H1 (cell line): ENCODE measurements around the gene HMMR. TPM values are rescaled to one million over a fixed set of nuclear protein-coding genes. Genes with fewer than 3 reads are reported as not detected.

ENCODE experiments used
- CTCF ChIA-PET: fragments of 300-600 bp; sonication (Branson Sonifier 250); formaldehyde crosslinking; loops from one replicate; lab custom pipeline; 2021; ENCODE audit not compliant: partially characterized antibody; lab: Charles Lee
- POLR2A ChIA-PET: fragments of 300-600 bp; sonication (Branson Sonifier 250); formaldehyde crosslinking; loops from one replicate; lab custom pipeline; 2021; ENCODE audit warnings: inconsistent platforms; ENCODE audit not compliant: partially characterized antibody; lab: Charles Lee
- DNase-seq, 2 experiments: peaks; one replicate each; pipeline versions ENCODE4 v3.0.0 to v3.0.0-alpha.2; 2010 to 2022; ENCODE audit warnings: low spot score in 2 of 2, low read depth in 1 of 2, mixed read lengths in 1 of 2
- FAIRE-seq: peaks from 2 replicates; lab custom pipeline; 2011; peaks lifted over from hg19 to GRCh38; lab: Jason Lieb, UNC
- H2AFZ ChIP-seq: 2 replicates; pipeline ENCODE4 v1.8.1; 2012; ENCODE audit warnings: low read length, inconsistent platforms
- H2AK5ac ChIP-seq: 2 replicates; pipeline ENCODE4 v1.6.1; 2013; ENCODE audit warnings: low read depth, low read length
- H2BK120ac ChIP-seq: replicated peaks from 2 replicates; pipeline ENCODE3; 2013; ENCODE audit warnings: low read depth, low read length, inconsistent platforms
- H2BK12ac ChIP-seq: 2 replicates; pipeline ENCODE4 v1.6.1; 2013; ENCODE audit warnings: low read depth, low read length
- H2BK15ac ChIP-seq: 2 replicates; pipeline ENCODE4 v1.6.1; 2013; ENCODE audit warnings: low read length
- H2BK20ac ChIP-seq: 2 replicates; pipeline ENCODE4 v1.6.1; 2013; ENCODE audit warnings: low read length
- H2BK5ac ChIP-seq: 2 replicates; pipeline ENCODE4 v1.6.1; 2013; ENCODE audit warnings: low read depth, low read length
- H3K14ac ChIP-seq: 2 replicates; pipeline ENCODE4 v1.6.1; 2013; ENCODE audit warnings: inconsistent platforms; ENCODE audit not compliant: insufficient read length
- H3K18ac ChIP-seq: 2 replicates; pipeline ENCODE4 v1.6.1; 2013; ENCODE audit warnings: low read length; ENCODE audit errors: extremely low read depth
- H3K23ac ChIP-seq: 2 replicates; pipeline ENCODE4 v1.6.1; 2013; ENCODE audit warnings: inconsistent platforms; ENCODE audit not compliant: insufficient read length
- H3K23me2 ChIP-seq: 2 replicates; pipeline ENCODE4 v1.6.1; 2013; ENCODE audit warnings: low read depth, low read length
- H3K27ac ChIP-seq: 2 replicates; pipeline ENCODE4 v1.6.1; 2011; ENCODE audit warnings: low read depth, low read length, inconsistent platforms
- H3K27me3 ChIP-seq, 4 experiments: replicated peaks in 1 of 4; 1 replicate in 1 of 4; 2 replicates in 3 of 4; pipeline versions ENCODE4 v1.6.1 to v1.8.1; 2011 to 2013; ENCODE audit warnings: low read length in 3 of 4, mild to moderate bottlenecking in 3 of 4, inconsistent platforms in 2 of 4, mixed read lengths in 2 of 4, moderate library complexity in 1 of 4; ENCODE audit not compliant: control insufficient read depth in 3 of 4, insufficient read depth in 3 of 4; ENCODE audit errors: extremely low read depth in 1 of 4
- H3K36me3 ChIP-seq, 4 experiments: 2 replicates each; pipeline versions ENCODE4 v1.6.1 to v1.8.1; 2011 to 2013; ENCODE audit warnings: mild to moderate bottlenecking in 4 of 4, low read length in 3 of 4, moderate library complexity in 2 of 4, control low read depth in 1 of 4, inconsistent platforms in 1 of 4; ENCODE audit not compliant: insufficient read depth in 4 of 4, control insufficient read depth in 2 of 4
- H3K4ac ChIP-seq: replicated peaks from 2 replicates; pipeline ENCODE3; 2013; ENCODE audit warnings: low read length, low read depth, mixed read lengths, inconsistent platforms; ENCODE audit not compliant: insufficient read length
- H3K4me1 ChIP-seq, 4 experiments: replicated peaks in 1 of 4; 1 replicate in 1 of 4; 2 replicates in 3 of 4; pipeline versions ENCODE4 v1.6.1 to v1.8.1; 2011 to 2013; ENCODE audit warnings: low read length in 3 of 4, inconsistent platforms in 2 of 4, mixed read lengths in 1 of 4; ENCODE audit not compliant: insufficient read depth in 4 of 4, control insufficient read depth in 3 of 4
- H3K4me2 ChIP-seq, 2 experiments: 2 replicates each; pipeline versions ENCODE4 v1.6.1 to v1.8.1; 2011 to 2013; ENCODE audit warnings: low read depth in 2 of 2, low read length in 2 of 2, control low read depth in 1 of 2, inconsistent platforms in 1 of 2, mild to moderate bottlenecking in 1 of 2; ENCODE audit not compliant: insufficient read depth in 1 of 2
- H3K4me3 ChIP-seq, 4 experiments: fragments of 200-600, 300-600 bp in 1 of 4; sonication (generic), shearing (Covaris generic), sonication (Bioruptor Twin) in 1 of 4; 2 replicates each; pipeline versions ENCODE4 v1.5.1 to v1.8.1; 2011 to 2016; ENCODE audit warnings: low read length in 4 of 4, low read depth in 3 of 4, control low read depth in 2 of 4, inconsistent platforms in 2 of 4, mild to moderate bottlenecking in 2 of 4, mixed read lengths in 1 of 4, moderate library complexity in 1 of 4; ENCODE audit not compliant: insufficient read depth in 2 of 4; ENCODE audit errors: extremely low read depth in 1 of 4
- H3K56ac ChIP-seq: replicated peaks from 2 replicates; pipeline ENCODE3; 2013; ENCODE audit warnings: low read depth, mild to moderate bottlenecking, mixed read lengths, low read length, inconsistent platforms; ENCODE audit not compliant: insufficient read length
- H3K79me1 ChIP-seq: 2 replicates; pipeline ENCODE4 v1.6.1; 2013; ENCODE audit warnings: low read depth, low read length, control low read depth
- H3K79me2 ChIP-seq, 2 experiments: 2 replicates each; pipeline versions ENCODE4 v1.6.1 to v1.8.1; 2012 to 2013; ENCODE audit warnings: low read length in 2 of 2, mild to moderate bottlenecking in 2 of 2, inconsistent platforms in 1 of 2; ENCODE audit not compliant: insufficient read depth in 2 of 2, control insufficient read depth in 1 of 2
- H3K9ac ChIP-seq, 4 experiments: replicated peaks in 1 of 4; 1 replicate in 1 of 4; 2 replicates in 3 of 4; pipeline versions ENCODE4 v1.6.1 to v1.8.1; 2011 to 2013; ENCODE audit warnings: low read depth in 3 of 4, low read length in 3 of 4, control low read depth in 2 of 4, mild to moderate bottlenecking in 2 of 4, moderate library complexity in 2 of 4, inconsistent platforms in 1 of 4; ENCODE audit errors: extremely low read depth in 1 of 4
- H3K9me3 ChIP-seq, 2 experiments: 2 replicates each; pipeline versions ENCODE4 v1.6.1 to v1.8.1; 2012 to 2013; ENCODE audit warnings: mild to moderate bottlenecking in 2 of 2, moderate library complexity in 2 of 2, control low read depth in 1 of 2, inconsistent platforms in 1 of 2, low read depth in 1 of 2, low read length in 1 of 2, mixed read lengths in 1 of 2; ENCODE audit not compliant: insufficient read depth in 2 of 2
- H4K20me1 ChIP-seq, 2 experiments: replicated peaks in 1 of 2; 2 replicates each; pipeline versions ENCODE3 to v1.8.1; 2011 to 2013; ENCODE audit warnings: inconsistent platforms in 2 of 2, low read length in 2 of 2, mild to moderate bottlenecking in 1 of 2; ENCODE audit not compliant: insufficient read depth in 2 of 2, control insufficient read depth in 1 of 2
- H4K5ac ChIP-seq: 2 replicates; pipeline ENCODE4 v1.6.1; 2013; ENCODE audit warnings: low read length, low read depth, mixed read lengths, inconsistent platforms; ENCODE audit not compliant: insufficient read length
- H4K8ac ChIP-seq: 2 replicates; pipeline ENCODE4 v1.8.0; 2013; ENCODE audit warnings: mild to moderate bottlenecking, moderate library complexity, low read length, inconsistent platforms; ENCODE audit not compliant: insufficient read depth; ENCODE audit errors: extremely low read depth
- H4K91ac ChIP-seq: replicated peaks from 2 replicates; pipeline ENCODE3; 2013; ENCODE audit warnings: low read length, mixed read lengths, inconsistent platforms; ENCODE audit not compliant: insufficient read length
- SRF ChIP-seq: IDR thresholded peaks from 2 replicates; pipeline ENCODE4 v1.6.1; 2011; ENCODE audit warnings: mild to moderate bottlenecking, low read depth, low read length, moderate library complexity
- TAF7 ChIP-seq: optimal IDR thresholded peaks from 2 replicates; pipeline ENCODE3; 2011; ENCODE audit warnings: low read depth, mild to moderate bottlenecking, inconsistent platforms, low read length, moderate library complexity, borderline replicate concordance
- WGBS, 2 experiments: shearing (Covaris generic) in 1 of 2; methylation state at CpG; one replicate each; pipeline versions ENCODE4 v1.1.6 to v1.1.7; 2013 to 2015; ENCODE audit warnings: low lambda C conversion rate in 2 of 2, mixed read lengths in 2 of 2, inconsistent platforms in 1 of 2, low coverage in 1 of 2, missing lambda C conversion rate in 1 of 2; ENCODE audit not compliant: insufficient replicate concordance in 2 of 2, insufficient coverage in 1 of 2, insufficient read length in 1 of 2; ENCODE audit errors: extremely low coverage in 1 of 2, missing lambda C conversion rate in 1 of 2; 5-methylcytosine and 5-hydroxymethylcytosine counted together
- polyA plus RNA-seq, 7 experiments: library from polyadenylated mRNA; depleted of rRNA in 3 of 7; stranded (reverse) in 5 of 7; unstranded in 2 of 7; fragments of >200 nt in 5 of 7; fragments of 200-250 nt in 2 of 7; gene quantifications; 1 replicate in 5 of 7; 2 replicates in 1 of 7; 4 replicates in 1 of 7; pipeline versions ENCODE4 v1.2.1 to v1.2.3, GENCODE V29; 2011 to 2013; ENCODE audit warnings: missing spikeins in 2 of 7, mixed read lengths in 2 of 7
- total RNA-seq: library from RNA; stranded (reverse); fragmentation: NEBNext Ultra II Directional; extraction: Animal tissue kit (Norgen Biotek cat#: 25700); gene quantifications from 2 replicates; pipeline ENCODE4 v1.2.1, GENCODE V29; 2021

Gene HMMR
- total and polyA plus RNA-seq, 2 of the 8 experiments (the other 6 are each of a cell fraction or from before 2014, with no cell fraction given): 17.5 to 77.3 TPM

GRCh38 chr5:163498886-163499285, 38.5 kb downstream of the HMMR start:
- H3K27ac ChIP-seq: no peak overlapping the region
- no peak overlapping the region for H4K5ac ChIP-seq
- H2BK20ac ChIP-seq: no peak overlapping the region
- ChIA-PET CTCF (interaction anchor here (0.7 to 2.4 kb wide), 5 partner anchors 9 to 28 kb away, joined by 3 to 10 read pairs (median 4); no protein-coding TSS in a partner anchor), POLR2A (interaction anchor here (0.6 to 1.8 kb wide), 3 partner anchors 10 to 38 kb away, joined by 3 to 6 read pairs (median 3); partner anchors contain the start of gene HMMR)
- H3K23me2 ChIP-seq: no peaks in the 10 kb centered on the region
- no peak overlapping the region for H4K8ac ChIP-seq
- no peak overlapping the region for H3K23ac ChIP-seq
- H4K91ac ChIP-seq: no peak overlapping the region
- peaks cover 0 to 7% (median 2%) of the 10 kb centered on the region in 4 experiments; a peak in 3 of 7 replicates for H3K4me1 ChIP-seq
- no peak overlapping the region for H3K18ac ChIP-seq
- H3K4ac ChIP-seq: no peak overlapping the region
- FAIRE-seq (no peak), DNase-seq (no peak)
- TF ChIP-seq TAF7 (no peak), SRF (no peak)
- no peaks in the 10 kb centered on the region for H3K36me3 ChIP-seq
- no peak overlapping the region for H2BK5ac ChIP-seq
- no peak overlapping the region for H3K14ac ChIP-seq
- H3K27me3 ChIP-seq: no peaks in the 10 kb centered on the region
- peaks cover 0 to 5% of the 10 kb centered on the region in 2 experiments; a peak in 2 of 4 replicates for H3K79me2 ChIP-seq
- H2BK120ac ChIP-seq: no peak overlapping the region
- H3K9me3 ChIP-seq: no peaks in the 10 kb centered on the region
- no peaks in the 10 kb centered on the region for H4K20me1 ChIP-seq
- no peak overlapping the region for H2AK5ac ChIP-seq
- no peak overlapping the region for H2BK12ac ChIP-seq
- no peak overlapping the region for H2BK15ac ChIP-seq
- no peak overlapping the region for H3K56ac ChIP-seq
- no peak overlapping the region for H3K4me3 ChIP-seq
- no peaks in the 10 kb centered on the region for H3K79me1 ChIP-seq
- no peak overlapping the region for H3K4me2 ChIP-seq
- no peak overlapping the region for H2AFZ ChIP-seq
- WGBS, 2 experiments: 100% methylated on average over 1 of the region's 1 CpG; no CpG with 5 or more reads in 1 of the 2 experiments
- no peak overlapping the region for H3K9ac ChIP-seq
